B cell (primary cell): ENCODE results near the gene SRRM3. TPM values are rescaled to one million over a fixed set of nuclear protein-coding genes. Genes with fewer than 3 reads are reported as not detected.

Experiments
- ATAC-seq: fragments of 200-7000 bp; cut with Tn5 transposase; one replicate; pipeline ENCODE4 v1.10.0; 2021; ENCODE audit warnings: low read depth, mild to moderate bottlenecking, moderate number of reproducible peaks, moderate library complexity
- CTCF ChIA-PET: fragments of 350-600 bp; sonication (Branson Sonifier 250); formaldehyde crosslinking; loops from one replicate; lab custom pipeline; 2021; ENCODE audit warnings: antibody characterized with exemption, inconsistent platforms; lab: Charles Lee
- POLR2A ChIA-PET: fragments of 350-600 bp; sonication (Branson Sonifier 250); formaldehyde crosslinking; loops from one replicate; lab custom pipeline; 2021; ENCODE audit warnings: antibody characterized with exemption; lab: Charles Lee
- DNase-seq: peaks from one replicate; pipeline ENCODE4 v3.0.0; 2013
- H2AFZ ChIP-seq: 2 replicates; pipeline ENCODE4 v1.6.1; 2012; ENCODE audit warnings: mild to moderate bottlenecking, low read depth, low read length; ENCODE audit not compliant: insufficient read depth, poor library complexity, severe bottlenecking
- H3K27ac ChIP-seq, 2 donors: 1 replicate in 1 of 2; 2 replicates in 1 of 2; pipeline ENCODE4 v1.5.1; 2012 to 2013; ENCODE audit warnings: low read length in 2 of 2, mild to moderate bottlenecking in 2 of 2, moderate library complexity in 1 of 2
- H3K27me3 ChIP-seq, 4 experiments: fragments of 200-600 bp in 1 of 4; sonication (generic) in 1 of 4; replicated peaks in 1 of 4; 1 replicate in 2 of 4; 2 replicates in 2 of 4; pipeline versions ENCODE4 v1.6.1 to v1.7.0; 2013 to 2016; ENCODE audit warnings: low read length in 3 of 4, mild to moderate bottlenecking in 2 of 4, mixed read lengths in 1 of 4, moderate library complexity in 1 of 4; ENCODE audit not compliant: insufficient read depth in 4 of 4, control insufficient read depth in 3 of 4; ENCODE audit errors: control extremely low read depth in 1 of 4
- H3K36me3 ChIP-seq, 2 experiments: replicated peaks in 1 of 2; 1 replicate in 1 of 2; 2 replicates in 1 of 2; pipeline versions ENCODE4 v1.6.1 to v1.7.1; 2013; ENCODE audit warnings: low read length in 1 of 2; ENCODE audit not compliant: insufficient read depth in 2 of 2, control insufficient read depth in 1 of 2; ENCODE audit errors: control extremely low read depth in 1 of 2, extremely low read depth in 1 of 2
- H3K4me1 ChIP-seq, 2 donors: fragments of 200-600 bp in 1 of 2; sonication (generic) in 1 of 2; 1 replicate in 1 of 2; 2 replicates in 1 of 2; pipeline versions ENCODE4 v1.5.1 to v1.6.1; 2013 to 2017; ENCODE audit warnings: low read length in 2 of 2; ENCODE audit not compliant: control insufficient read depth in 2 of 2, insufficient read depth in 2 of 2
- H3K4me2 ChIP-seq: replicated peaks from 2 replicates; pipeline ENCODE3; 2012; ENCODE audit warnings: mild to moderate bottlenecking, low read depth, low read length; ENCODE audit not compliant: poor library complexity, severe bottlenecking
- H3K4me3 ChIP-seq, 5 experiments: fragments of 200-600 bp in 1 of 5; sonication (generic) in 1 of 5; 1 replicate in 3 of 5; 2 replicates in 2 of 5; pipeline versions ENCODE4 v1.5.1 to v1.7.0; 2011 to 2016; ENCODE audit warnings: low read length in 4 of 5, mild to moderate bottlenecking in 4 of 5, low read depth in 2 of 5, control low read depth in 1 of 5, moderate library complexity in 1 of 5; ENCODE audit not compliant: insufficient read depth in 1 of 5; ENCODE audit errors: control extremely low read depth in 1 of 5, extremely low read depth in 1 of 5
- H3K79me2 ChIP-seq: fragments of 200-600 bp; sonication (generic); one replicate; pipeline ENCODE4 v1.6.0; 2016; ENCODE audit warnings: low read length; ENCODE audit not compliant: control insufficient read depth, insufficient read depth
- H3K9ac ChIP-seq: fragments of 200-600 bp; sonication (generic); 2 replicates; pipeline ENCODE4 v1.6.1; 2017; ENCODE audit warnings: mild to moderate bottlenecking, low read length, moderate library complexity
- H3K9me3 ChIP-seq, 3 donors: one replicate each; pipeline versions ENCODE4 v1.6.1 to v1.7.1; 2013; ENCODE audit warnings: low read length in 2 of 3; ENCODE audit not compliant: control insufficient read depth in 2 of 3, insufficient read depth in 1 of 3; ENCODE audit errors: control extremely low read depth in 1 of 3
- H4K20me1 ChIP-seq: 2 replicates; pipeline ENCODE4 v1.6.0; 2012; ENCODE audit warnings: mild to moderate bottlenecking, low read length; ENCODE audit not compliant: insufficient read depth, control insufficient read depth, poor library complexity, severe bottlenecking
- H3K27ac Mint-ChIP-seq: one replicate; pipeline ENCODE4 v1.8.0; 2021; ENCODE audit warnings: mixed read lengths
- H3K27me3 Mint-ChIP-seq: one replicate; pipeline ENCODE4 v1.8.0; 2021; ENCODE audit warnings: mixed read lengths
- H3K4me1 Mint-ChIP-seq: one replicate; pipeline ENCODE4 v1.8.0; 2021; ENCODE audit warnings: mixed read lengths
- H3K4me3 Mint-ChIP-seq: one replicate; pipeline ENCODE4 v1.8.0; 2021; ENCODE audit warnings: mixed read lengths
- H3K9me3 Mint-ChIP-seq: one replicate; pipeline ENCODE4 v1.8.0; 2022; ENCODE audit warnings: mixed read lengths; ENCODE audit not compliant: insufficient read depth
- CTCF ChIP-seq: fragments of 200-600 bp; IDR thresholded peaks from one replicate; pipeline ENCODE4 v1.8.0; 2022; ENCODE audit warnings: antibody characterized with exemption, mild to moderate bottlenecking
- EZH2 ChIP-seq: IDR thresholded peaks from 2 replicates; pipeline ENCODE4 v1.6.1; 2012; ENCODE audit warnings: borderline replicate concordance, low read depth, mild to moderate bottlenecking, moderate library complexity, low read length; ENCODE audit not compliant: insufficient read depth, poor library complexity, severe bottlenecking
- WGBS: methylation state at CpG from one replicate; pipeline ENCODE4 v1.1.5; 2013; ENCODE audit warnings: missing lambda C conversion rate; ENCODE audit not compliant: insufficient coverage; 5-methylcytosine and 5-hydroxymethylcytosine counted together
- intact Hi-C: fragments of 100-400 bp; cut with micrococcal nuclease; formaldehyde crosslinking; loops from one replicate; pipeline ENCODE4 v1.10.0; 2022
- polyA plus RNA-seq: library from polyadenylated mRNA; depleted of rRNA; stranded (reverse); fragments of >200 nt; gene quantifications from 2 replicates; pipeline ENCODE4 v1.2.3, GENCODE V29; 2012
- total RNA-seq, 2 donors: library from RNA; stranded (reverse); fragments of 120-200 nt in 1 of 2; gene quantifications; 1 replicate in 1 of 2; 2 replicates in 1 of 2; pipeline versions ENCODE4 v1.2.3 to v1.2.4, GENCODE V29; 2013 to 2022

Gene SRRM3
- total and polyA plus RNA-seq, 2 donors (not counting 1 experiment from before 2014, with no cell fraction given) = not detected

- ATAC-seq (no peak), DNase-seq (no peak)
- intact Hi-C loops = no loop called here
- Histone ChIP-seq H4K20me1 (no peaks in the 10 kb centered on the region), H3K9ac (no peak overlapping the region), H3K36me3 (no peaks in the 10 kb centered on the region), H3K27ac (no peak overlapping the region), H3K27me3 (peaks cover 0 to 10% (median under 1%) of the 10 kb centered on the region in 4 experiments), H3K4me2 (no peak overlapping the region), H2AFZ (no peak overlapping the region), H3K4me1 (peaks cover 2 to 10% of the 10 kb centered on the region in 2 donors), H3K4me3 (no peak overlapping the region), H3K9me3 (peaks cover 0 to under 1% (median 0%) of the 10 kb centered on the region in 3 donors), H3K79me2 (no peaks in the 10 kb centered on the region)
- Mint-ChIP-seq H3K27me3 (peaks cover 5% of the 10 kb centered on the region), H3K9me3 (no peaks in the 10 kb centered on the region), H3K27ac (no peak overlapping the region), H3K4me3 (no peak overlapping the region), H3K4me1 (peaks cover 8% of the 10 kb centered on the region)
- TF ChIP-seq EZH2 (no peak), CTCF (no peak)
- WGBS = 80% methylated on average over 12 of the region's 22 CpGs
- POLR2A ChIA-PET = interaction anchor here (0.6 kb wide), 1 partner anchor 13 kb away, joined by 5 read pairs; no protein-coding TSS in a partner anchor
- CTCF ChIA-PET = interaction anchor here (8.9 kb wide), 1 partner anchor 16 kb away, joined by 119 read pairs; no protein-coding TSS in a partner anchor
Measured at GRCh38 chr7:76296743-76297740, 95.3 kb downstream of the SRRM3 start.
